GM18909 (cell line): ENCODE data around the gene CPAMD8.
"Not testable (repeated sequence)": the region's sequence is repeated elsewhere in the genome, so short reads cannot be mapped to it uniquely, and the experiment has no call there.

ENCODE experiments used
- ATAC-seq: cut with Tn5 transposase; IDR thresholded peaks from one replicate; pipeline ENCODE4 v1.9.1; 2021; ENCODE audit warnings: mild to moderate bottlenecking; ENCODE audit not compliant: unreplicated experiment, poor library complexity

Gene CPAMD8

DNA sequence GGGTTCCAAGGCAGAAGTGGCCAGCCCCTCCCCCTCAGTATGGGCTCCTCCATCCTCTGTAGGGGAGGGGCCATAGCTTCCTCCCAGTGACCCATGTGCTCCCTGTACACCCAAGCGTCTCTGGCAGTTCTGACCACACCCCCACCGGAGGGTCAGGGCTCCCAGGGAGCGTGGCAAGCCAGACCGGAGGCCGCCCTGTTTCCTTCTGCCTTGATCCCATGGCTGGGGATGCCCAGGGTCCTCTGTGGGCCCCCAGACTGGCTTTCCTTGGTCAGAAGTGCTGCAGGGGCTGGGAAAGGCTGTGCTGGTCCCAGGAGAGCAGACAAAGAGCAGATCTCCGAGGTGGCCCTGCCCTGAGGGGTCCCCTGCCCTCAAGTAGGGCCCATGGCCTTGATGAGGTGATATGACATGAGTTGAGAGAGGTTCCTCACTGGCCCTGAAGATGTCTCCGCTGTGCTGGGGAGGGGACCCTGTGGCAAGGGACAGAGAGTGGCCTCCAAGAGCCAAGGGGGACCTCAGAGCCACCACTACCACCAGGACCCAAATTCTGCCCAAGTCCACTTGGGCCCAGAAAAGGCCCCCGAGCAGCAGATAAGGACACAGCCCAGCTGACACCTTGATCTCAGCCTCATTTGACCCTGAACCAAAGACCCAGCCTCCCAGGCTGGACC lies 145.6 kb downstream of the CPAMD8 start:
- no peak for ATAC-seq

DNA sequence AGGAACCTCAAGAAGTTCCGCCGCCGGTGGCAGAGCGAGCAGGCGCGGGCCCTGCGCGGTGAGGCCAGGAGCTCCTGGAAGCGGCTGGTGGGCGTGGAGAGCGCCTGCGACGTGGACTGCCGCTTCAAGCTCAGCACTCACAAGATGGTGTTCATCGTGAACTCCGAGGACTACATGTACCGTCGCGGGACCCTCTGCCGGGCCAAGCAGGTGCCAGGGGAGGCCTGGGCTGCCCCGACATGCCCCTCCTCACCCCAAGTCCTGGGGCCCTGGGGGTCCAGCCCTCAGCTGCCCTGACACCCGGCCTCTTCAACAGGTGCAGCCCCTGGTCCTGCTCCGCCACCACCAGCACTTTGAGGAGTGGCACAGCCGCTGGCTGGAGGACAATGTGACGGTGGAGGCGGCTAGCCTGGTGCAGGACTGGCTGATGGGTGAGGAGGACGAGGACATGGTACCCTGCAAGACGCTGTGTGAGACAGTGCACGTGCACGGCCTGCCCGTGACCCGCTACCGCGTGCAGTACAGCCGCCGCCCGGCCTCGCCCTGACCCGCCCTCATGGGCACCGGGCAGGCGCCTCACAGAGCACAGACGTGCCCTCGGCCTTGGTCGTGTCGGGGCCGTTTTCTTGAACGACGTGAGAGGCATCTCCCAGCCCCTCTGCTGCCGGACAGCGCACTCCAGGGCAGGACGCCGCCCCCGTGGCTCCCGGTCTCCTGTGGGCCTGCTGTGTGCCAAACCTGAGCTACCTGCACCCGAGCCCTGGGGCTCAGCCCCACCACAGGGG lies 148.2 kb downstream of the CPAMD8 start:
- no peak for ATAC-seq

DNA sequence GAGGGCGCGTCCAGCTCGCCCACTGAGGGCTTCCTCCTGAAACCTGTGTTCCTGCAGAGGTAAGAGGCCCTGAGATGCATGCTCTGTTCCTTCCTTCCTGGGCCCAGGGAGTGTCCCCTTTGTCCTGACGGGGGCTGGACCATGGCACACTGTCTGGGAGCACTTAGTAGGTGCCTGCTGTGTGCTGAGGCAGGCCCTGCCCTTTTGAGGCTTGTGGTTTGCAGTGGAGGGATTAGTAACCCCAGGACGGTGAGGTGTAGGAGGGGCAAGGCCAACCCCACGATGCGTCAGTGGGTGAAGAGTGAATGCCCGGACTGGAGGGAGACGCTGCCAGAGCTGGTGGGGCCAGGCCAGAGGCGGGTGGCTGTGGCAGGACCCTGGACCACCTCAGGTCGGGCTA lies 149.0 kb downstream of the CPAMD8 start:
- no peak for ATAC-seq

DNA sequence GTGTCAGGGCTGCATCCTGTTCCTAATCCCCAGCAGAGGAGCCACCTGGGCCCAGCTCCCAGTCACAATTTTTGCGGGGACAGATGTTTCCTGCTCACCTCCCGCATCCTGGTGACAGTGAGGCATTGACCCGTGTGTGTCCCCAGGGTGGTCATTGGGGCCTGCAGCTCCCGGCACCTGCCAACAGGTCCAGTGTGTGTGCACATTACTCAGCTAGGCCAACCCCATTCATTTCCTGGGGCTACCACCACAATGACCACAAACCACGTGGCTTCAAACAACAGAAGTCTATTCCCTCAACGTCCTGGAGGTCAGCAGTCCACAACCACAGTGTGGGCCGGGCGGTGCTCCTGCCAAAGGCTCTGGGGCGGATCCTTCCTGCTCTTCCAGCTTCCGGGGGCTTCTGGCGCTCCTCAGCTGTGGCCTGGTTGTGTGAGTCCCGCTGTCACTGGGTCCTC lies 149.7 kb downstream of the CPAMD8 start:
- no peak for ATAC-seq

DNA sequence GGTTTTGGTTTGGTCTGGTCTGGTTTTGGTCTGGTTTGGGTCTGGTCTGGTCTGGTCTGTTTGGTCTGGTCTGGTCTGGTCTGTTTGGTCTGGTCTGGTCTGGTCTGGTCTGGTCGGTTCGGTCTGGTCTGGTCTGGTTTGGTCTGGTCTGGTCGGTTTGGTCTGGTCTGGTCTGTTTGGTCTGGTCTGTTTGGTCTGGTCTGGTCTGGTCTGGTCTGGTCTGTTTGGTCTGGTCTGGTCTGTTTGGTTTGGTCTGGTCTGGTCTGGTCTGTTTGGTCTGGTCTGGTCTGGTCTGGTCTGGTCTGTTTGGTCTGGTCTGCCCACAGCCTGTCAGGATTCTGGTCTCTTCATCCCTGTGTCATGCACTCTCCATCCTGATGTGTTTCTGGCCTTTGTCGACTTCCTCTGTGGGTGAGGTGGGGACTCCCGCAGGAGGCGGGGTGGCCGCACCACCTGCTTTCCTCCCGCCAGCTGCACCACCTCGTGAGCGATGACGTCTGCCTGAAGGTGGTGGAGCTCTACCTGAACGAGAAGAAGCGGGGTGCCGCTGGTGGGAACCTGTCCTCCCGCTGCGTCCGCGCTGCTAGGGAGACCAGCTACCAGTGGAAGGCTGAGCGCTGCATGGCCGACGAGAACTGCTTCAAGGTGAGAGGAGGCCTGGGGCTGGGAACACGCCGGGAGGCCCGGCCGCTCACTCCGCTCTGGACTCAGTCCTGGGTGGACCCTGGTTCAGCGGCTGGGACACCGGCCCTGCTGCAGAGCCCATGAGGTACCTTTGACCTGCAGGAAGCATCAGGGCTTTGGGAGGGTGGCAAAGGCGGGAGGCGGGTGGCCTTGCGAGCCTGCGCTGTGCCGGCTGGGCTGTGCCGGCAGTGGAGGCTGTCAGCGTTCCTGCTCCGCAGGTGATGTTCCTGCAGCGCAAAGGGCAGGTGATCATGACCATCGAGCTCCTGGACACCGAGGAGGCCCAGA lies 150.7 kb downstream of the CPAMD8 start:
- no peak for ATAC-seq

DNA sequence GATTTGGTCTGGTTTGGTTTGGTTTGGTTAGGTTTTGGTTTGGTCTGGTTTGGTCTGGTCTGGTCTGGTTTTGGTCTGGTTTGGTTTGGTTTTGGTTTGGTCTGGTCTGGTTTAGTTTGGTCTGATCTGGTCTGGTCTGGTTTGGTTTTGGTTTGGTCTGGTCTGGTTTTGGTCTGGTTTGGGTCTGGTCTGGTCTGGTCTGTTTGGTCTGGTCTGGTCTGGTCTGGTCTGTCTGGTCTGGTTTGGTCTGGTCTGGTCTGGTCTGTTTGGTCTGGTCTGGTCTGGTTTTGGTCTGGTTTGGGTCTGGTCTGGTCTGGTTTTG lies 151.7 kb downstream of the CPAMD8 start:
- ATAC-seq: not testable (repeated sequence)

DNA sequence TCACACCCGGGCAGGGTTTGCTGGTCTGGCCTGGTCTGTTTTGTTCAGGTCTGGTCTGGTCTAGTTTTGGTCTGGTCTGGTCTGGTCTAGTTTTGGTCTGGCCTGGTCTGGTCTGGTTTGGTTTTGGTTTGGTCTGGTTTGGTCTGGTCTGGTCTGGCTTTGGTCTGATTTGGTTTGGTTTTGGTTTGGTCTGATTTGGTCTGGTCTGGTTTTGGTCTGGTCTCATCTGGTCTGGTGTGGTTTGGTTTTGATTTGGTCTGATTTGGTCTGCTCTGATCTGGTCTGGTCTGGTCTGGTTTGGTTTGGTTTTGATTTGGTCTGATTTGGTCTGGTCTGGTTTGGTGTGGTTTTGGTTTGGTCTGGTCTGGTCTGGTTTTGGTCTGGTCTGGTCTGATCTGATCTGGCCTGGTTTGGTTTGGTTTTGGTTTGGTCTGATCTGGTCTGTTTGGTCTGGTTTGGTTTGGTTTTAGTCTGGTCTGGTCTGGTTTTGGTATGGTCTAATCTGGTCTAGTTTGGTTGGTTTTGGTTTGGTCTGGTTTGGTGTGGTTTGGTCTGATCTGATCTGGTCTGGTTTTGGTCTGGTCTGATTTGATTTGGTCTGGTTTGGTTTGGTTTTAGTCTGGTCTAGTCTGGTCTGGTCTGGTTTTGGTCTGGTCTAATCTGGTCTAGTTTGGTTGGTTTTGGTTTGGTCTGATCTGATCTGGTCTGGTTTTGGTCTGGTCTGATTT lies 152.2 kb downstream of the CPAMD8 start:
- ATAC-seq: no peak

DNA sequence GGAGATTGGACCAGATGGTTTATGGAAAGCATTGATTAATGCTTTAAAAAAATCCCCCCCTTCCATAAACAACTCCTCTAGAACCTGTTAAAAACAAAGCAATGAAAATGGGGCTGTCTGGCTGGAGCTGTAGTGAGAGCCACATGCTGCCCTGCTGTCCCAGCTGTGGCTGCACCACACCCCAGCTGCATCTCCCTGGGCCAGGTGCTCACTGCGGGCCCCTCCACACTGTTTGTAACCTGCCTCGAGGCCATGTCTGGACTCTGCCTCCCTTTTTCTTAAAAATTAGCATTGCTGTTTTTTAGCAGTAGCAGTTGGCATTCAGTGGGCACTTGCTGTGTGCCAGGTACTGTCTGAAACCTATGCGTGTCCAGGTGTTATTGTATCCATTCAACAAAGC lies 153.0 kb downstream of the CPAMD8 start:
- ATAC-seq: no peak

DNA sequence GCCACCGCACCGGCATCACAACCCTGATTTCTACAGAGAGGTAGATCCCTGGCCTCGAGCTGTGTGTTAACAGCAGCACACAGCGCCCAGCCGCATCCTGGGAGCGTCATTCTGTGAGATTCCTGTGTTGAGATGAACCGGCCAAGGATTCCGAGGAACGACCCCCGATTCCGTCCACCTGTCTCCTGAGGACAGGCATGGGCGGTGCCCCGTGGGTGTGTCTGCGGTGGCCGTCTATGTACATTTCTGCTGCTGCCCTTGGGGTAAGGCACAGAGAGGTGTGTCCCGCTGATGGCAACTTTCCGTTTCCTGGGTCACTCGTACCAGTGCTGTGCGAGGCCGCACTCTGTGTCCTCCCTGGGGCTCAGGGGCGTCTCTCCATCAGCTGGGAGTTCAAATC lies 153.9 kb downstream of the CPAMD8 start:
- no peak for ATAC-seq

DNA sequence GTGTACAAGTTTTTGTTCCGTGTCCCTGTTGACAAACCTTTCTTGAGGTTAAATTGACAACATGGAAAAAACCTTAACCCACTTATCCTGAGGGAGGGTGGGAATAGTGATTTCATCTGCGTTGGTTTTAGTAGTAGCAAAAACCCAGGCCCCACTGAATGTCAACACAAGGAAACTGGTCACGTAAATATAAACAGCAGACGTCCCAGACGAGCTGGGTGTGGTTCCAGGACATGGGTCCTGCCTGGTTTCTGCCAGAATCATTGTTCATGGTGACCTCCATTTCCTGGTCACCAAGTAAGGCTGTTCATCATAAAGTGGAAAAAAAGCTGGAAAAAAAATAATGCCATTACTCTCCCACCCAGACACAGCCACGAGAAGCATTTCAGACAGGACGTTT lies 154.7 kb downstream of the CPAMD8 start:
- ATAC-seq: no peak

DNA sequence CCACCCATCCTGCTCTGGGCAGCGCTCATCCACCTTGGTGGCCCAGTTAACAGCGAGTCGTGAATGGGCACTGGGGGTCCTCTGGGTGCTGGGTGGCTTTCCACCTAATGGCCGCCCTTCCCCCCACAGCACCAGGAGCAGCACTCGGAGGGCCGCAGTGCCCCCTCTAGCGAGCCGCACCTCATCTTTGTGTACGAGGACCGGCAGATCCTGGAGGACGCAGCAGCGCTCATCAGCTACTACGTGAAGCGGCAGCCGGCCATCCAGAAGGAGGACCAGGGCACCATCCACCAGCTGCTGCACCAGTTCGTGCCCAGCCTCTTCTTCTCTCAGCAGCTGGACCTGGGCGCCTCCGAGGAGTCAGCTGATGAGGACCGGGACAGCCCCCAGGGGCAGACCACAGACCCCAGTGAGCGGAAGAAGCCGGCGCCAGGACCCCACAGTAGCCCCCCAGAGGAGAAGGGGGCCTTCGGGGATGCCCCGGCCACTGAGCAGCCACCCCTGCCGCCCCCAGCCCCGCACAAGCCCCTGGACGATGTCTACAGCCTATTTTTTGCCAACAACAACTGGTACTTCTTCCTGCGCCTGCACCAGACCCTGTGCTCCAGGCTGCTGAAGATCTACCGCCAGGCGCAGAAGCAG lies 157.2 kb downstream of the CPAMD8 start:
- ATAC-seq: no peak

DNA sequence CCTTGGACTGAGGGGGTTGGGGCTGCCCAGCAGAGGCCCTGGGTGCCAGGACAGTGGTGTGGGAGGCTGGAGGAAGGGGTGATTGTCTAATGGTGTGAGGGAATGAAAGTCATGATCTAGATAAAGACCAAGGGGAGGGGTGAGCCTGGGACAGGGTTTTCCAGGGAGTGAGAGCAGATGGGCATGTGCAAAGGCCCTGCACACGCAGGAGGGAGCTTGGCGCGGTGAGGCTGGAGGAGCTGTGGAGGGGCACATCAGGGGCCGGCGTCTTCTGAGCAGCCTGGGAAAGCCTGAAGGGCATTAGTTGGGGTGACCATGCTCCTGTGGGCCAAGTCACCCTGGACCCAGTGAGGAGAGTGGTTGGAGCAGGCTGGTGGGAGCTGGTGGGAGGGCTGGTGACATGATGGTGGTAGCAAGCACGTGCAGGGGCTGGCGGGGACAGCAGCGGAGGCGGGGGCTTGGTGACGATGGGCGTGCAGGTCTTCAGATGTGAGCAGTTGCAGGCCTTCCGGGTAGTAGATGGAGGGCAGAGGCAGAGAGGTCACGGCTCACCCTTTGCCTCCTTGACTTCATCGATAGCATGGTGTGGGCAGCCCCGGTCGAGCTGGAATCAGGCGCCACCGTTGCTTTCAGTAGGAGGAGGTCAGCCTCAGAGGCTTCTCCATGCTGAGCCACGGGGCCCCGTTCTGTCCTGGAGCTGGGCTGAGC lies 158.0 kb downstream of the CPAMD8 start:
- ATAC-seq: no peak

DNA sequence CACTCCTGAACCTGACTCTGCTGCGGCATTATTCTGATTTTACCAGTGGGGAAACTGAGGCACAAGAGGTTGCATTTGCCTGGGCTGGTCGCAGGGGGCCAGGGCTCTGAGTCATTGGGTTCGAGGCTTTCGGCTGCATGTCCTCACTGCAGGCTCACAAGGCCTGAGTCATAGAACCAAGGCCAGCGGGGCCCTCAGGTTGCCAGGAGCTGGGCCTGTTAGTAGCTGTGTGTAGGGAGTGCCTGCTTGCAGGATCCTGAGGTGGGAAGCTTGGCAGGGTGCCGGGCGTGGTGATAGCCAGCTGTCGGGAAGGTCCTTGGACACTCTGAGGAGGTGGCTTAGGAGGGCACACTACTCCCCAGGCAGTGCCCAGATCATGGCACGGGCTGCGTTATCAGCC lies 159.4 kb downstream of the CPAMD8 start:
- no peak for ATAC-seq

DNA sequence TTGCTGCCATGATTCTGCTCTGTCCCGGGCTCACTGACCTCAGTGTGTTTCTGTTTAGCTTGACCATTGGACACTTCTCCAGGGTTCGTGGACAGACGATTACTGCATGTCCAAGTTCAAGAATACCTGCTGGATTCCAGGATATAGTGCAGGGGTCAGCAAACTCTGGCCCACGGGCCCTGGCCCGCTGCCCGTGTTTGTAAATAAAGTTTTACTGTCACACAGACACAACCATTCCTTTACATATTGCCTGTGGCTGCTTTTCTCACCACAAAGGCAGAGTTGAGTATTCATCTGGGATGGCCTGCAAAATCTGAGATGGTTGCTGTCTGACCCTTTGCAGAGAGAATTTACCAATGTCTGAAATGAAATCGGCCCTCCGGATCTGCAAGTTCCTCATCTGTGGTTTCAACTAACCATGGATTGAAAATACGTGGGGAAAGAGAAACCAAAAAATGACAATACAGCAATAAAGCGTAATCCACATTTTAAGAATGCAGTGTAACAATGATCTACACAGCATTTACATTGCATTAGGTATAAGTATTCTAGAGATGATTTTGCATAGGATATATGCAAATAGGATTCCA lies 163.7 kb downstream of the CPAMD8 start:
- no peak for ATAC-seq

DNA sequence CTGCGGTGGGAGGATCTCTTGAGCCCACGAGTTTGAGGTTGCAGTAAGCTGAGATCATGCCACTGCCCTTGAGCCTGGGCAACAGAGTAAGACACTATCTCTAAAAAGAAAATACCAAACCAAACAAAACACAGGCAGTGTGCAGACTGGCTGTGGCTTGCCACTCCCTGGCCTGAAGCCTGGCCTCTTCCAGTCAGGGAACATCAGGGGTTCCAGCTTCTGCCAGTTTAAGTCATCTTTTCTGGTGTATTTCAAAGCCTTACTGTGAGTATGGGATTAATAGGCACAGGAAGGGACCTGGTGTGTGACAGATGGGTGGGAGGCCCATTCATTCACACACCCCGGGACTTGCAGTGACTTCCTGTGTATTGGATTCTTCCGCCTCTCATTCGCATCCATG lies 164.8 kb downstream of the CPAMD8 start:
- ATAC-seq: no peak

DNA sequence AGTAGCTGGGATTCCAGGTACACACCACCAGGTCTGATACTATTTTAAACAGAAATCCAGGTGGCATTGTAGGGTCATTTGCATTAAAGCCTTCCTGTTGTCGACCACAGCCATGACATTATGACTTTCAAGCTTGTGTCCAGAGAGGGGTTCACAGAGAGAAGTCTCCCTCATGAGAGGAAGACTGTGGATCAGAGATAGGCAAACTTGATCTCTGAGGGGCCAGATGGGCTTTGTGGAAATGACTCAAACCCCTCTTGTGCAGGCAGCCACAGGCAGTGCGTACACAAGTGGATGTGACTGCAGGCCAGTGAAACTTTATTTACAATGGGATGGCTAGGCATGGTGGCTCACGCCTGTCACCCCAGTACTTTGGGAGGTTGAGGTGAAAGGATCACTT lies 165.6 kb downstream of the CPAMD8 start:
- ATAC-seq: no peak

DNA sequence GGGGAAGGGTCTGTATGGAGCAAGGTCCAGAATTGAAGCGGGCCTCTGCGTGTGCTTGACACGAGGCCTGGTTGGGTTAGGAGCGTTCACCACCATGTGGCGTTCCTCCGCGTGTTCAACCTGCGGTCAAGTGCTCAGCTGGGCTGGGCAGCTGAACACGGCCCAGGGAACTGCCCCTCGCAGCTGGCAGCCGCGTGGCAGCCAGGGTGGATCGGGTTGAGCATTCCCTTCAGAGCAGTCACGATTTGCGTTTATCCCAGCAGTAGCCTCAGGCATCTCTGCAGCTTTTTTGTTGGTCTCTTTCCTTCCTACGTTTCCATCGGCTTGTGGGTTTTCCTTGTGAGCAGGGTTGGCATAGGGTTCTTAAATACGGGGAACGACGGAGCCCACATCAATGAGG lies 166.5 kb downstream of the CPAMD8 start:
- ATAC-seq: no peak

DNA sequence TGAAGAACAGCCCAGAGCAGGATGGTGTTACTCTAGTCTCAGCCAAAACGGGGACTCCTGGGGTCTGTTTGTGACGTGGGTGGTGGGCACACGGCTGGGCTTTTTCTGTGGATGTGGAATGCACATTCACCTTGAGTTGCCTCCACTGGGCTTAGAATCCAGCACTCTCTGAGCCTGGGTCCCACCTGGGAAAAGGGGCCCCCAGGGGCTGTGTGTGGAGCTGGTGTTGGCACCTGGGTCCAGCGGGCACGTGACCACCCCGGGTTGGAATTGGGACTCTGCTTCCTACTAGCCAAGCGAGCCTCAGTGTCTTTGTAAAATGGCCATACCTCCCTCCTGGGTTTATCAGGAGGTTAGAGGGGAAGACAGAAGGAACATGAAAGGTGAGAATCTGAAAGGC lies 167.0 kb downstream of the CPAMD8 start:
- no peak for ATAC-seq

DNA sequence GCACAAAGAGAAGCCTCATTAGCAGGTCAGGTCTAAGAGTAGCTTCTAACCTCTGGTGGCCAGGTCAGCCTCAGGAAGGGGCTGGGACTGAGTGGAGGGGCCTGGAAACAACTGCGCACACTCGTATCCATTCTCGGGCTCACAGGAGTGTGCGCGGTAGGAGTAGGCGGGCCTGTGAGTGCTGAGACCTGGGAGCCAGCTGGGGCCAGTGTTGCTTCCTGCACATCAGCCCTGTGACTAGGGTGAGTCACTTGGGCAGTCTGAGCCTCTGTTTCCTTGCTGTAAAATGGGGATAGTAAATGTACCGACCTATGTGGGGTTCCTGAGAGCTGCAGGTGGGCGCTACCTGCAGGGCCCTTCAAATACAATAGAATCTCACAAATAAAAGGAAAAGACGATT lies 170.5 kb downstream of the CPAMD8 start:
- ATAC-seq: no peak
